ENCODE results near the gene PSAPL1.

The PSAPL1 gene

DNA sequence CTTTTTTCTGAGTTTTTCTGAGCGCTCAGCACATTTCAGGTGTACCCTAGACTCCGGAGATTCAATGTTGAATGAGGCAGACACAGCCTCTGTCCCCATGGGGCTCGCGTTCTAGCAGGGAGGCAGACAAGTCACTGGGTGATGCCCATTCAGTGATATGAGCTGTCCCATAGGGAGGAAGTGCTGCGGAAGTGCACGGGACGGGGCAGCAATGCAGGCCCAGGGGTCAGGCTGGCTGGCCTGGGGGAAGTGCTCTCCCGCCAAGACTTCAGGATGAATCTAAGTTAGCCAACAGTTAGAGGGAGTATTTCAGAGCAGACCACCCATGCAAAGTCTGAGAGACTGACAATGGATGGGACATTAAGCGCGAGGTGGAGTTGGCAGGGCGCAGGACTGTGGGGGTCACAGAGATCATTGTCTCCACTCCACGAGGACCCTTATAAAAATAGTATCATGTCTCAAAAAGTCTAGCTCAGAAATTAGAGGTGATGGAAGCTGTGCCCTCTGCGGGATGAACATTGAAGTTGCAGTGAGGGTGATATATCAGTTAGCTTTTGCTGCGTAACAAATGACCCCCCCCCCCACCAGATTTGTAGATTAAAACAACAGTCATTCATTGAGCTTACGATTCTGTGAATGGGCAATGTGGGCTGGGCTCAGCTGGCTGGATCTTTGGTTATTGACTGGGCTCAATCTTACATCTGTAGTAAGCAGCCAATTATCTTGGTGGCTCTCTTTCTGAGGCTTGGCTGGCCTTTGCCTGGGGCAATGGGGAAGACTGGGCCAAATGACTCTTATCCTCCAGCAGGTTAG is 16.4 kb downstream of the PSAPL1 start:
- no peak for FAIRE-seq

DNA sequence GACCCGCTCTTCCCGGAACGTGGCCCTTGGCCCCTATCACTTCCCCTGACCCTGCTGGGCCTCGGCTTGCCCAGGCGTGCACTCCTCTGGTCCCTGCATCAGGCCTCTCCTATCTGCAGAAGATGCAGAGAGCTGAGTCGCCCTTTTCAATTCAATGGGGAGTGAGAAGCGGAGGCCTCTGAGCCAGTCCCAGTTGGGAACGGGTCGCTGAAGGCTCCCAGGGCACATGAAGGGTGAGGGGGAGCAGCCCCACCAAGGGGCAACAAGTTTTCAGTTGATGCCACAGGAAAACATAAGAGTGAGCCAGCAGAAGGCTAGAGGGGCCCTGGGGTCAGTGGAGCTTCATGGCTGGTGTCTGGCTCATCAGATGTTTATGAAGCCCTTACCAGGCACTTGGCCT is 17.1 kb downstream of the PSAPL1 start:
- FAIRE-seq: no peak

GRCh38 chr4:7416745-7417432 is 17.8 kb downstream of the PSAPL1 start:
- FAIRE-seq: no peak

- FAIRE-seq: no peak
Measured at GRCh38 chr4:7415927-7416686, 18.6 kb downstream of the PSAPL1 start.

GRCh38 chr4:7414736-7415510 is 19.8 kb downstream of the PSAPL1 start:
- FAIRE-seq: no peak

DNA sequence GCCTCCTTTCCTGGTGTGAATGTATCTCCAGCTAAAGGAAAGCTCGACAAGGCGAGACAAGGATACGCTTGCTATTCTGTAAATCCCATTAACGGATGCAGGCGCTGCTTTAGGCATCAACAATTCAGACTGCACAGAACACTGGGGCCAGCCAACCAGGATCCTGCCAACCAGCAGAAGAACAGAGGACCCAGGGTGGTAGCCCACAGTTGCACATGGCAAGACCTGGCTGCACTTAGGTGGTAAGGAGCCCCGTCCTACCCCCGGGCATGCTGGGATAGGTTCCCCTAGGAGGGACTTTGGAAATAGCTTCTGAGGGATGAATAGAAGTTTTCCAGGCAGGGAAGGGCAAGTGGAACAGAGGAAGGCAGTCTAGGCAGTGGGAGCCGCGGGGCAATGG is 20.7 kb downstream of the PSAPL1 start:
- no peak for FAIRE-seq

- FAIRE-seq: no peak
Measured at GRCh38 chr4:7412554-7412912, 22.2 kb downstream of the PSAPL1 start.

DNA sequence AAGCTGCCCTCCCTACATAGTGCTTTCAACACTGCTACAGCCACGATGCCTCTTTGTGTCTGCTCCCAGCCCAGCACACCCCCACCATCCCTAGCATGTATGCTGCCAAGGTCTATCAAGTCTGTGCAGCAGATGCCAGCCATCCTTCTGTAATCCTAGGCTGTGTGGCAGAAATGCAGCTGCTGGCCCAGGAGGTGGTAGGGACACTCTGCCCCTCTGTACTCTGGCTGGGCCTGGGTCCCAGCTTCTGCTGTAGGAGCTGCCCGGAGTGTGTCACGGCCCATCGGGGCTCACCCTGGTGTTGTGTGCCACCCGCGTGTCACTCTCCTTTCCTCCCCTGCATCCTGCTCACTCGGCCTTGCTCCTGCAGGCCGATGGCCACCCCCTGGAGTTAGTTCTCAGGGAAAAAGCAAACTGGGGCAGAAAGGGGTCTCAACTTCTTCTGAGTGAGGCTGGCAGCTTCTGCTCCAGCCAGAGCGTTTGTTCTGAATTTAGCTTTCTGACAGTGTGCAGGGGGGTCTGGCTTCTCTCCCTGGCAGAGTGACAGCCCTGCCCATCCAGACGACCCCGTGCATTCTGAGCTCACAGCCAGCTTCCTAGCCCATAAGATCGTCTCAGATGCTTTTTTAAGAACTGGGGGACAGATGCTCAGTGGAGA is 22.7 kb downstream of the PSAPL1 start:
- no peak for FAIRE-seq

DNA sequence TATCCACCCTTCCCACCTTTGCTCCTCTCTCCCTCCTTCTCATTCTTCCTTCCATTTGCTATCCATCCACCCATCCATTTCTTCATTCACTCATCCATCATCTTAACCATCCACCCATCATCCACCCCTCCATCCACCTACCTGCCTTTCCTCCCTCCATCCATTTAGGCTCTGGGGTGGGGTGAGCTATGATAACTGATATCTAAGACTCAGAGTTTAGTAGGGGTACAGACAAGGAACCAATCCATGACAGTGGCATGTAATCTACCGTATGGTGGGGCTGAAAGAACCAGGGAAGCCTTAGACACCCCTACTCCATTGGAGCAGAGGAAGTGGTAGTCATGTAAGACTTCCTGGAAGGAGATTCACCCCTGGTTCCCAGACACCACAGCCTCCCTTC is 23.2 kb downstream of the PSAPL1 start:
- no peak for FAIRE-seq

DNA sequence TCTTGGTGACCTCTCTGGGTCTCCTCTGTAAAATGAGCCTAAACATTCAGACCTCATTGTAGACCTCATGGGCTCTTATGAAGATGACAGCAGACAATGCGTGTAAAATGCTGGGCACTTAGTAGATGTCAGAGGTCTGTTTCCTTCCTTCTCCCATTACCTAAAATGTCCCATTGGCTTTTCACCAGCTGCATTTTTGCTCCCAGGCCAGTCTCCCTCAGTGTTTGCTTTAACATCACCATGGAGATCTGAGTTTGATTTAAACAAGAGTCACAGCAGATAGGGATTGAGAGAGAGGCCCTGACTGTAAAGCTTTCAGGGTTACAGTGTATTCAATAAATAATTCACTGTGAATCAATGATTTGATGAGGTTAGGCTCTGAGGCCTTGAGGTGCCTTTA is 24.3 kb downstream of the PSAPL1 start:
- FAIRE-seq: no peak

DNA sequence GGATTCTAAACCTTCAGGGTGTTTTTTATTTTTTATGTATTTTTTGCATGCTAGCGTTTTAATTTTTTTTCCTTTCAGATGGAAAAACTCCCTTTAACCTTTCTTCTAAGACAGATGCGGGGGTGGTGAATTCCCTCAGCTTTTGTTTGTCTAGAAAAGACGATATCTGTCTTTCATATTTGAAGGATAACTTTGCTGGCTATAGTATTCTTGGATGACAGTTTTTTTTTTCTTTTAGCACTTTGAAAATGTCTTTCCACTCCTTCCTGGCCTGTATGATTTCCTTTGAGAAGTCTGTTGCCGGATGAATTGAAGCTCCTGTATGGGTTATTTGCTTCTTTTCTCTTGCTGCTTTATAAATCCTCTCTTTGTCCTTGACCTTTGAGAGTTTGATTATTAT is 26.6 kb downstream of the PSAPL1 start:
- FAIRE-seq: no peak

DNA sequence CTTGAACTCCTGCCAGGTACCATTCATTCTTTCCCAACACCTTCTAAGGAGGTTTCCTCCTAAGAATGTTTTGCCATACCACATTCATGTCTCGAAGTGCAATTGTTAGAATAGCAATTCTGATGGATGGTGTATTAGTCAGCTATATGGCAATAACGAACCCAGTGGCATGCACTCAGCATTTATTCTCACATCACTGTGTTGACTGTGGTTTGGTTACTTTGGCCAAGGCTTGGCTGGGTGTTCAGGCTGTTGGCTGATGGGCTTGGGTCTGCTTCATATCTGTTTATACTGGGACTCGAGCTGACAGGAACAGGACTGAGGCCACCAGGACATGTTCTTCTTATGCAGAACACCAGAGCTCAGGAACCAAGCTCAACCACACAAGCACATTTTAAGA is 31.7 kb downstream of the PSAPL1 start:
- FAIRE-seq: no peak

- FAIRE-seq: no peak
Measured at GRCh38 chr4:7402526-7402925, 32.2 kb downstream of the PSAPL1 start.

DNA sequence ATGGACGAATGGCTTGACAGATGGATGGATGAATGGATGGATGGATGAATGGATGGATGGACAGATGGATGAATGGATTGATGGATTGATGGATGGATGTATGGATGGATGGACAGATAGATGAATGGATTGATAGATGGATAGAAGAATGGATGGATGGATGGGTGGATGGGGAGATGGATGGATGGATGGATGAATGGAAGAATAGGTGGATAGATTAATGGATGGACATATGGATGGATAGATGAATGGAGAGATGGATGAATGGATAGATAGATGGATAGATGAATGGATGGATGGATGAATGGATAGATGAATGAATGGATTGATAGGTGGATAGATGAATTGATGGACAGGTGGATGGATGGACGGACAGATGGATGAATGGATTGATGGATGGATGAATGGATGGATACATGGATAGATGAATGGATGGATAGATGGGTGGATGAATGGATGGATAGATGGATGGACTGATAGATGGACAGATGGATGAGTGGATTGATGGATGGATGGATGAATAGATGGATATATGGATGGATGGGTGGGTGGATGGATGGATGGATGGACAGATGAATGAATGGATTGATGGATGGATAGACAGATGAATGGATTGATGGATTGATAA is 33.9 kb downstream of the PSAPL1 start:
- no peak for FAIRE-seq

DNA sequence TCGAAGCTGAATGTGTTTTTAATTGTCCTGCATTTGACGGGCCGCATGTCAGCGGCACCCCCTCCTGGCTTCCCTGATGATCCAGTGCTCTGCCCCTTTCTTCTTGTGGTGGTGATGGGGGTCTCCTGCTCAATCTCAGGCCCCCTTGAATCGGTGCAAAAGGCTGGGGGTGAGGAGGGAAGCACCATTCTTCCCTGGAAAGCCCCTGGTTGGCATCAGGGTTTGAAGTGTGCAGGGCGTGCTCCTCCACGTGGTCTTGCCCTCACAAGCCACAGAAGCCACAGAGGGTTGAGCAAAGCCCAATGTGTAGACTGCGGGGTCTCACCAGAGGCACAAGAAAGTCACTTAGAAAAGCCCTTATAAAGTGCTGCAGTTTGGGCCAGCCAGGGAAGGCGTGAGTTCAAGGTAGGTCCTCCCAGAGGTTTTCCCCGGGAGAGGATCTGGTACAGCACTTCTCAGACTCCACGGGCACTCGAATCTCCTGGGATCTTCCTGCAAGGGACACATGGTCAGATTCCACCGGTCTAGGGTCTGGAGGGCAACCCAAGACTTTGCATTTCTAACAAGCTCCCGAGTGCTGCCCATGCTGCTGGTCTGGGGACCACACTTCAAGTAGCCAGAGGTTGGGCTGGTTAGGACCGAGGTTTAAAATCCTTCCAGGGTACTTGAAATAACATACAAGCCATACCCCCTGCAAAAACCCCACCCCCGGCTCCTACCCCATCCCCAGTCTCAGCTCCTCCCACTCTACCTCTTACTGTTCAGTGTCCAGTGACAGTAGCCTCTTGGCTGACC is 35.1 kb downstream of the PSAPL1 start:
- FAIRE-seq: no peak

DNA sequence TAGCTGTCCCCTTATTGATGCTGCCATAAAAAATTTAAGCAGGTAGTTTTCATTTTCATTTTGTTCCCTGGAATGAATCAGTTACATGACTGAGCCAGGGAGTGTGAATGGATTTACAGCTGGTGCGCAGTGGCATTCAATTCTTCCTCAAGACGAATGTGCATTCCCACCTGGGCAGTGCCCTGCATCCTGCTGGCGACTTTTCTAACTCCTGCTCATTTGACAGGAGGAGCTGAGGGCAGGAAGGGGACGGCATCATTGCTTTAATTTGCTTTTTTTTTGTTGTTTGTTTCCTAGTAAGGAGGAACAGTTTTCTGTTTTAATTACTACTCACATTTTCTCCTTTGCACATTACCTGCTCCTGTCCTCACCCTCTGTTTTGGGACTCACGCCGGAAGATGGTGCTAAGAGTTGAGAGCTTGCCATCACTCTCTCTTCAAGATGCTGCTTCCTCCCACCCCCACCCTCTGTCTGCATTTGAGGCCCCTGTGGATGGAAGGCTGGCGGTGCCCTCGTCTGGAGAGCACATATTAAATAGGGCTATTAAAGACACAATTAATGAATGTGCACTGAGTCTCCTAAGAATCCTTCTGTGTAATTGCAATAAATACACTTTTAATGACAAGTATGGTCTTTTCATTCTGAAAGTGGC is 35.8 kb downstream of the PSAPL1 start:
- FAIRE-seq: no peak

DNA sequence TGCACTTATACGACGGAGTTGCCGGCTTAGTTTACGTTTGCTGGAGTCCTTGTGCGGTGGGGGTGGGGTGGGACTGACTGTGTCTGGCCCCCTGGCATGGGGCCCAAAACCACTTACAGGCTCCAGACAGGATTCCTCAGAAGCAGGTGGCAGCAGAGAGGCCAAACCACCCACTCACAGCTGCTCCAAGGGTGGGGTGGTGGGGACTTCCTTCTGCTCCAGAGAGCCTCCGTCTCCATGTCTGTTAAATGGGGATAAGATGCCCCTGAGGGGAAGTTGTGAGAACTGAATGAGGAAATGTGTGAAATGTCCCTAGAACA is 36.7 kb downstream of the PSAPL1 start:
- no peak for FAIRE-seq

DNA sequence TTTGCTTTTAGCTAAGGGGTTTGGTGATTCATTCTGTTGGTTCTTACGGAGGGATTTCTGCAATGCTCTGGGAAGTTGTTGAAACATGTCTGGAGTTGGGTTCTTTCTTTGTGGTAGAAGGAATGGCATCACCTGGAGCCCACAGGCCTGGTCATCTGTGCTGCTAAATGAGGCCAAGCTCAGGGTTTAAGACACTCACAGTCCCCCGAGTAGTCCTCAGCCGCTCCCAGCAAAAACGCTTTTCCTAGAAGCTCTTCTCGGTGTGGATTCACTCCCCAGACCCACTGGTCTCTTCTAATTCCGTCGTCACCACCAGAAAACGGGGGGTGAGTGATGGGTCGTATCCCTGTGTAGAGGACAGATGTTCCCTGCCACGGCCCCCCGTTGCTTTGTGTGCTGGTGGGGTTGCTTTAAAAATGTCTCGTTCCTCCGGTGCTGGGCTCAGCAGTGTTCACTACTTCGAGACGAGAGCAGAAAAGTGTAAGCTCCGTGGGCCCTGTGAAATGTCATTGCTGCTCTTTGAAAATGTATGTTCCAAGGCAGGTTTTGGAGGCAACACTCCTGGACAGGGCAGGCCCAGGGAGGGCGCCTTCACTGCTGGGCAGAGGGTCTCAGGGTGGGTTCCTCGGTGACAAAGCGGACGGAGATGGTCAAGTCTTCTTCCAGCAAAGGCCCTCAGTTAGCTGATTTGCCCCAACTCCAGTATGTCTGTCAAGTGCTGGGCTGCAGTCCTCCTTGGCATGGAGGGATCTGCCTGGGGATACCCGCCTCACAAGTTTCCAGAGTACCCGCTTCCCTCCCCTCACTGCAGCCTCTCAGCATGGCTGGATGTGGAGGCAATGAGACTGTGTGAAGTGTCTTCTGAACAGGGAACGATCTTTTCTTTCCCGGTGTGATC is 37.3 kb downstream of the PSAPL1 start:
- no peak for FAIRE-seq

- no peak for FAIRE-seq
Measured at GRCh38 chr4:7396186-7396910, 38.4 kb downstream of the PSAPL1 start.

Measured in TTC549 (cell line).